SU-DHL-6 (cell line): Measurements from ENCODE around the gene TMC3.

Source experiments
- H2AFZ ChIP-seq: fragments of 200-600 bp; sonication (generic); 2 replicates; pipeline ENCODE4 v1.6.1; 2014; ENCODE audit warnings: low read depth, mild to moderate bottlenecking, moderate library complexity, mixed read lengths, antibody characterized with exemption, low read length; ENCODE audit not compliant: severe bottlenecking
- H3F3A ChIP-seq: fragments of 200-600 bp; shearing (Covaris generic); 2 replicates; pipeline ENCODE4 v1.6.0; 2016; ENCODE audit warnings: antibody characterized with exemption, mild to moderate bottlenecking; ENCODE audit not compliant: insufficient read depth
- H3K27ac ChIP-seq: fragments of 200-600 bp; sonication (generic); 2 replicates; pipeline ENCODE4 v1.5.1; 2016; ENCODE audit warnings: low read depth, mild to moderate bottlenecking, low read length, moderate library complexity, mixed read lengths
- H3K27me3 ChIP-seq: fragments of 200-600 bp; sonication (generic), shearing (Covaris generic); 2 replicates; pipeline ENCODE4 v1.6.0; 2014; ENCODE audit warnings: mild to moderate bottlenecking, low read length
- H3K36me3 ChIP-seq: fragments of 200-600 bp; sonication (generic); 2 replicates; pipeline ENCODE4 v1.6.1; 2014; ENCODE audit warnings: mild to moderate bottlenecking, low read length, mixed read lengths
- H3K4me2 ChIP-seq: fragments of 300-600, 200-600 bp; shearing (Covaris generic), sonication (generic); 2 replicates; pipeline ENCODE4 v1.6.0; 2014; ENCODE audit warnings: low read length, low read depth, mild to moderate bottlenecking; ENCODE audit not compliant: poor library complexity, severe bottlenecking
- H3K4me3 ChIP-seq: fragments of 200-600 bp; sonication (generic); 2 replicates; pipeline ENCODE4 v1.5.1; 2014; ENCODE audit warnings: antibody characterized with exemption, low read length, mild to moderate bottlenecking, mixed read lengths; ENCODE audit not compliant: insufficient read depth, poor library complexity, severe bottlenecking
- H3K79me2 ChIP-seq: fragments of 200-600 bp; sonication (generic); 2 replicates; pipeline ENCODE4 v1.6.1; 2014; ENCODE audit warnings: mild to moderate bottlenecking, low read length, moderate library complexity; ENCODE audit not compliant: insufficient read depth
- H3K9ac ChIP-seq: fragments of 200-600 bp; sonication (generic); 2 replicates; pipeline ENCODE4 v1.7.0; 2014; ENCODE audit warnings: mild to moderate bottlenecking, low read length
- H3K9me2 ChIP-seq: fragments of 200-600 bp; sonication (generic); replicated peaks from 2 replicates; pipeline ENCODE4 v1.6.1; 2014; ENCODE audit warnings: low read length; ENCODE audit not compliant: insufficient read depth
- H3K9me3 ChIP-seq: fragments of 200-600 bp; sonication (generic); 2 replicates; pipeline ENCODE4 v1.6.1; 2014; ENCODE audit warnings: low read length, mixed read lengths; ENCODE audit not compliant: insufficient read depth
- H4K20me1 ChIP-seq: fragments of 200-600 bp; sonication (generic); 2 replicates; pipeline ENCODE4 v1.6.1; 2014; ENCODE audit warnings: low read depth, mild to moderate bottlenecking, antibody characterized with exemption, low read length, moderate library complexity, mixed read lengths
- EZH2phosphoT487 ChIP-seq: fragments of 200-600 bp; sonication (generic), shearing (Covaris generic); conservative IDR thresholded peaks from 2 replicates; pipeline ENCODE4 v1.6.1; 2018; ENCODE audit warnings: mild to moderate bottlenecking, antibody characterized with exemption, low read length, moderate library complexity, mixed read lengths
- TF ChIP-seq, protein P1 (sequence below): fragments of 200-600 bp; sonication (generic); IDR thresholded peaks from one replicate; pipeline ENCODE4 v1.5.1; 2017; ENCODE audit warnings: antibody characterized with exemption, mild to moderate bottlenecking, low read length, moderate library complexity; ENCODE audit not compliant: insufficient read depth, poor library complexity, severe bottlenecking

The TMC3 gene

DNA sequence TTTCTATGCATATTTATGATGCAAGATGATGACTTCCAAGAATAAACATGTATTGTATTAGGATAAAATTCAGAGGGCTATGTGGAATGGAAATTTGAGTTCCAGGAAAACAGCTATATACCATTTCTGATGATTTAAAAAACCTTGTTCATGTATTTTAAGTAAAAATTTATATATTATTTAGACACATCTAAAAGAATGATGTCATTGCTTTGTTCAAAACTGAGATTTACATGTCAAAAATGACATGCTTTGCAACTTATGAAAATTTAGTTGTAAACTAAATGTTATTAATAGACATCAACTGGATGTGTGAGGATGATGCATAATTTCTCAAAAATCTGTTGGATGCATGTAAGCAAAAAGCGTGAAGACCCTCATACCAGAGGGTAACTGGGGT lies 52.3 kb downstream of the TMC3 start:
- no peaks in the 10 kb centered on the region for H3K9me2 ChIP-seq
- no peaks in the 10 kb centered on the region for H4K20me1 ChIP-seq
- H3K27me3 ChIP-seq, result no peaks in the 10 kb centered on the region
- no peak overlapping the region for H3K4me2 ChIP-seq
- H3K27ac ChIP-seq, result no peak overlapping the region
- H3K9ac ChIP-seq, result no peak overlapping the region
- H3F3A ChIP-seq, result no peaks in the 10 kb centered on the region
- no peak overlapping the region for H3K4me3 ChIP-seq
- no peaks in the 10 kb centered on the region for H3K9me3 ChIP-seq
- no peaks in the 10 kb centered on the region for H3K79me2 ChIP-seq
- TF ChIP-seq, protein P1, sequence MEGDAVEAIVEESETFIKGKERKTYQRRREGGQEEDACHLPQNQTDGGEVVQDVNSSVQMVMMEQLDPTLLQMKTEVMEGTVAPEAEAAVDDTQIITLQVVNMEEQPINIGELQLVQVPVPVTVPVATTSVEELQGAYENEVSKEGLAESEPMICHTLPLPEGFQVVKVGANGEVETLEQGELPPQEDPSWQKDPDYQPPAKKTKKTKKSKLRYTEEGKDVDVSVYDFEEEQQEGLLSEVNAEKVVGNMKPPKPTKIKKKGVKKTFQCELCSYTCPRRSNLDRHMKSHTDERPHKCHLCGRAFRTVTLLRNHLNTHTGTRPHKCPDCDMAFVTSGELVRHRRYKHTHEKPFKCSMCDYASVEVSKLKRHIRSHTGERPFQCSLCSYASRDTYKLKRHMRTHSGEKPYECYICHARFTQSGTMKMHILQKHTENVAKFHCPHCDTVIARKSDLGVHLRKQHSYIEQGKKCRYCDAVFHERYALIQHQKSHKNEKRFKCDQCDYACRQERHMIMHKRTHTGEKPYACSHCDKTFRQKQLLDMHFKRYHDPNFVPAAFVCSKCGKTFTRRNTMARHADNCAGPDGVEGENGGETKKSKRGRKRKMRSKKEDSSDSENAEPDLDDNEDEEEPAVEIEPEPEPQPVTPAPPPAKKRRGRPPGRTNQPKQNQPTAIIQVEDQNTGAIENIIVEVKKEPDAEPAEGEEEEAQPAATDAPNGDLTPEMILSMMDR, result no peak
- no peak for TF ChIP-seq EZH2phosphoT487
- no peaks in the 10 kb centered on the region for H3K36me3 ChIP-seq
- no peak overlapping the region for H2AFZ ChIP-seq

DNA sequence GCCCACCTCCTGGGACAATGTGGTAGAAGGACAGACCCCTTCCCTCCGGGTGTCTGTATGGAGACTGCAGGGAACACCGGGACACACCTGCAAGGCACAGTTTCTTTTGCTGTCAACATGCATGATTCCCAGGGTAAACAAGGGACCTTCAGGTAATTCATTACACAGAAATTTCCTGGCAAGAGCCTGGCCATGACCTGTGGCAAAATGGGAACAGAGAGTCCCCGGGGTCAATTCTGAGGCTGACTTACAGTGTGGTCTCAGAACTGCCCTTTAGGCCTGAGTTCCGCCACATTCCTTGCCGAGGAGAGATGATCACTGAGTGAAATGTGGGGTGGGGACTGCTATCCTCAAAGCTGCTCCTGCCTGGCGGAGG lies 56.4 kb downstream of the TMC3 start:
- Histone ChIP-seq H4K20me1 (no peaks in the 10 kb centered on the region), H3K27ac (no peak overlapping the region; the same call in 1 of the 2 replicates), H3K4me3 (no peak overlapping the region), H3K4me2 (peak overlapping the region; percentile 25), H3K9me3 (no peaks in the 10 kb centered on the region), H3K79me2 (no peaks in the 10 kb centered on the region), H3K27me3 (no peaks in the 10 kb centered on the region), H3K9ac (no peak overlapping the region), H3K9me2 (no peaks in the 10 kb centered on the region), H3K36me3 (no peaks in the 10 kb centered on the region), H3F3A (no peaks in the 10 kb centered on the region), H2AFZ (no peak overlapping the region)
- TF ChIP-seq, protein P1, result no peak
- no peak for TF ChIP-seq EZH2phosphoT487

DNA sequence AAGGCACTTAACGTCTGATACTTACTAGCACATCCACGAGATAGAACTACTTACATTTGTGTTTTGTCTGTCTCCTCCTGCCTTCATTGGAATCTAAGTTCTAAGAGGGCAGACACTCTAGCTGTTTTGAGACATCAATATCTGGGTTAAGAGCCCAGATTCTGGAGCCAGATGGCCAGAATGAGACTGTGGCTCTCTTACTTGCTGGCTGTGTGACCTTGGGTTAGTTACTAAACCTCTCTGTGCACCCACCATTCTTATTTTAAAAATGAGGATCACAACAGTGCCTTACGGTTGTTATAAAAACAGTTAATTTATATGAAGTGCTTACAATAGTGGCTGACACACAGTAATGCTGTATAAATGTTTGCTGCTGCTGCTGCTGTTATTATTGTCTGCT lies 57.7 kb downstream of the TMC3 start:
- H3K9me2 ChIP-seq, result no peaks in the 10 kb centered on the region
- no peak overlapping the region for H3K9ac ChIP-seq
- H3K27me3 ChIP-seq, result no peaks in the 10 kb centered on the region
- no peaks in the 10 kb centered on the region for H3K79me2 ChIP-seq
- H3K36me3 ChIP-seq, result no peaks in the 10 kb centered on the region
- no peaks in the 10 kb centered on the region for H3K9me3 ChIP-seq
- H4K20me1 ChIP-seq, result no peaks in the 10 kb centered on the region
- H3F3A ChIP-seq, result peaks cover 4% of the 10 kb centered on the region
- H2AFZ ChIP-seq, result no peak overlapping the region
- H3K27ac ChIP-seq, result no peak overlapping the region
- no peak for TF ChIP-seq EZH2phosphoT487
- TF ChIP-seq, protein P1, result no peak
- no peak overlapping the region for H3K4me2 ChIP-seq
- no peak overlapping the region for H3K4me3 ChIP-seq
